ENCODE data around the gene MOXD1.

GRCh38 chr6:132411296-132411695 is 10.0 kb upstream of the MOXD1 start:
- TF ChIP-seq CTCF (IDR thresholded peaks at IDR 0.05; ENCODE audit: poor library complexity, severe bottlenecking) (no peak), RAD21 (conservative IDR thresholded peaks at IDR 0.05) (no peak), POLR2AphosphoS5 (IDR thresholded peaks at IDR 0.05) (no peak), TAF1 (IDR thresholded peaks at IDR 0.05; ENCODE audit: low read depth) (no peak), EP300 (conservative IDR thresholded peaks at IDR 0.05; ENCODE audit: poor library complexity, severe bottlenecking) (no peak), EZH2 (IDR thresholded peaks at IDR 0.05; ENCODE audit: borderline replicate concordance, insufficient read depth, low read length, poor library complexity, severe bottlenecking) (no peak), REST (IDR thresholded peaks at IDR 0.05; ENCODE audit: borderline replicate concordance) (no peak), MXI1 (conservative IDR thresholded peaks at IDR 0.05; ENCODE audit: poor library complexity, severe bottlenecking) (no peak), SMC3 (conservative IDR thresholded peaks at IDR 0.05; ENCODE audit: poor library complexity) (no peak)
